ENCODE results near the gene MED12L.

DNA sequence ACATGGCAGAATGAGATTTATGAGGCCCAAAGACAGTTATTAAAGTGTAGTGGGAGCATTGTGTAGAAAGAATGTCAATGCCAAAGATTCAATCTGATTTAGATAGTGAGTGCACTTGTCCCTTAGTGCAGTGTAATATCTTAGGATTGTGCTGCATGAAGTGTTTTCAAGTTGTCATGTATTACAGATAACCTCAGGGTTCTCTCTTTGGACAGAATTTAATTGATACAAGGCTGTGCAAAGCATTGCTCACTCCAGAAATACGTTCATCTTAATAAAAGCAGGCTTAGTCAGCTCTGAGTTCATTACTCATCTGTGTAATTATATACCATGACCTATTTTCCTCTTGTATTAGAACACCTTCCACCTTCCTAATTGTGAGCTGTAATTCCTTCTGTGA is 133.6 kb downstream of the MED12L start:
- TF ChIP-seq, protein P1, sequence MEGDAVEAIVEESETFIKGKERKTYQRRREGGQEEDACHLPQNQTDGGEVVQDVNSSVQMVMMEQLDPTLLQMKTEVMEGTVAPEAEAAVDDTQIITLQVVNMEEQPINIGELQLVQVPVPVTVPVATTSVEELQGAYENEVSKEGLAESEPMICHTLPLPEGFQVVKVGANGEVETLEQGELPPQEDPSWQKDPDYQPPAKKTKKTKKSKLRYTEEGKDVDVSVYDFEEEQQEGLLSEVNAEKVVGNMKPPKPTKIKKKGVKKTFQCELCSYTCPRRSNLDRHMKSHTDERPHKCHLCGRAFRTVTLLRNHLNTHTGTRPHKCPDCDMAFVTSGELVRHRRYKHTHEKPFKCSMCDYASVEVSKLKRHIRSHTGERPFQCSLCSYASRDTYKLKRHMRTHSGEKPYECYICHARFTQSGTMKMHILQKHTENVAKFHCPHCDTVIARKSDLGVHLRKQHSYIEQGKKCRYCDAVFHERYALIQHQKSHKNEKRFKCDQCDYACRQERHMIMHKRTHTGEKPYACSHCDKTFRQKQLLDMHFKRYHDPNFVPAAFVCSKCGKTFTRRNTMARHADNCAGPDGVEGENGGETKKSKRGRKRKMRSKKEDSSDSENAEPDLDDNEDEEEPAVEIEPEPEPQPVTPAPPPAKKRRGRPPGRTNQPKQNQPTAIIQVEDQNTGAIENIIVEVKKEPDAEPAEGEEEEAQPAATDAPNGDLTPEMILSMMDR (IDR thresholded peaks at IDR 0.05) = no peak
- no peak for TF ChIP-seq POLR2A (IDR thresholded peaks at IDR 0.05)

Data from thyroid gland (tissue), 4 donors.